PC-9 (cell line): ENCODE results near the gene OGDH.

Source experiments
- CTCF ChIP-seq: fragments of 200-600 bp; sonication (generic); conservative IDR thresholded peaks from 2 replicates; pipeline ENCODE4 v1.6.1; 2017; ENCODE audit warnings: mixed run types, antibody characterized with exemption, mild to moderate bottlenecking, moderate library complexity
- EZH2 ChIP-seq: fragments of 200-600 bp; sonication (generic); IDR thresholded peaks from 2 replicates; pipeline ENCODE4 v1.8.0; 2017; ENCODE audit warnings: antibody characterized with exemption, low read depth

- TF ChIP-seq EZH2: no peak
- no peak for TF ChIP-seq CTCF
Measured at GRCh38 chr7:44697136-44698045, 91.0 kb downstream of the OGDH start.
